Endothelial cell of umbilical vein (primary cell): ENCODE results near the gene CTNNA2. TPM values are rescaled to one million over a fixed set of nuclear protein-coding genes. Genes with fewer than 3 reads are reported as not detected.

ENCODE experiments used
- BruUV-seq: library from RNA; stranded (reverse); fragments of 400-500 nt; replicated peaks from 2 replicates; lab custom pipeline; 2021; lab: Mats Ljungman, UMichigan
- CTCF ChIA-PET: fragments of 300-600, 350-600 bp; sonication (Branson Sonifier 250); formaldehyde crosslinking; loops from one replicate; lab custom pipeline; 2021; ENCODE audit warnings: antibody characterized with exemption, inconsistent platforms; lab: Charles Lee
- POLR2A ChIA-PET: fragments of 300-600, 350-600 bp; sonication (Branson Sonifier 250); formaldehyde crosslinking; loops from one replicate; lab custom pipeline; 2021; ENCODE audit warnings: antibody characterized with exemption, inconsistent platforms; lab: Charles Lee
- DNase-seq: peaks from one replicate; pipeline ENCODE4 v3.0.0-alpha.2; 2011; ENCODE audit warnings: low read depth, low spot score
- FAIRE-seq: peaks from 2 replicates; lab custom pipeline; 2011; peaks lifted over from hg19 to GRCh38; lab: Jason Lieb, UNC
- H2AFZ ChIP-seq: 2 replicates; pipeline ENCODE4 v1.6.0; 2012; ENCODE audit warnings: low read depth, low read length, control low read depth, inconsistent platforms
- H3K27ac ChIP-seq: 2 replicates; pipeline ENCODE4 v1.5.1; 2011; ENCODE audit warnings: low read depth, mild to moderate bottlenecking, control low read depth, low read length, moderate library complexity; ENCODE audit not compliant: insufficient read depth
- H3K27me3 ChIP-seq, 2 experiments: 2 replicates each; pipeline versions ENCODE4 v1.6.0 to v1.6.1; 2011; ENCODE audit warnings: low read length in 2 of 2, mixed read lengths in 1 of 2; ENCODE audit not compliant: control insufficient read depth in 2 of 2, insufficient read depth in 2 of 2
- H3K36me3 ChIP-seq, 2 experiments: 2 replicates in 1 of 2; 3 replicates in 1 of 2; pipeline ENCODE4 v1.5.1; 2011; ENCODE audit warnings: low read length in 2 of 2, mild to moderate bottlenecking in 1 of 2, moderate library complexity in 1 of 2; ENCODE audit not compliant: control insufficient read depth in 2 of 2, insufficient read depth in 2 of 2; ENCODE audit errors: extremely low read depth in 1 of 2
- H3K4me1 ChIP-seq: 3 replicates; pipeline ENCODE4 v1.5.1; 2011; ENCODE audit warnings: mild to moderate bottlenecking, low read length; ENCODE audit not compliant: control insufficient read depth, insufficient read depth; ENCODE audit errors: extremely low read depth
- H3K4me2 ChIP-seq: 2 replicates; pipeline ENCODE4 v1.6.1; 2011; ENCODE audit warnings: low read length, control low read depth, mixed read lengths; ENCODE audit not compliant: insufficient read depth
- H3K4me3 ChIP-seq, 3 experiments: fragments of 200-600 bp in 1 of 3; sonication (generic), shearing (Covaris generic) in 1 of 3; replicated peaks in 1 of 3; 2 replicates each; pipeline ENCODE4 v1.5.1; 2011 to 2016; ENCODE audit warnings: control low read depth in 3 of 3, low read length in 3 of 3, mild to moderate bottlenecking in 2 of 3, inconsistent platforms in 1 of 3, low read depth in 1 of 3, moderate library complexity in 1 of 3; ENCODE audit not compliant: insufficient read depth in 1 of 3
- H3K79me2 ChIP-seq: 2 replicates; pipeline ENCODE4 v1.6.0; 2012; ENCODE audit warnings: low read length, inconsistent platforms; ENCODE audit not compliant: control insufficient read depth, insufficient read depth
- H3K9ac ChIP-seq: replicated peaks from 2 replicates; pipeline ENCODE3; 2011; ENCODE audit warnings: low read length, control low read depth; ENCODE audit not compliant: insufficient read depth; ENCODE audit errors: extremely low read depth
- H3K9me1 ChIP-seq: replicated peaks from 3 replicates; pipeline ENCODE4 v1.6.0; 2011; ENCODE audit warnings: mild to moderate bottlenecking, low read length; ENCODE audit not compliant: control insufficient read depth, insufficient read depth; ENCODE audit errors: extremely low read depth
- H3K9me3 ChIP-seq: replicated peaks from 2 replicates; pipeline ENCODE4 v1.5.1; 2012; ENCODE audit warnings: low read length, inconsistent platforms; ENCODE audit not compliant: control insufficient read depth, insufficient read depth
- H4K20me1 ChIP-seq: replicated peaks from 2 replicates; pipeline ENCODE3; 2011; ENCODE audit warnings: mild to moderate bottlenecking, low read length; ENCODE audit not compliant: control insufficient read depth, insufficient read depth; ENCODE audit errors: extremely low read depth
- CTCF ChIP-seq, 2 donors: IDR thresholded peaks; 1 replicate in 1 of 2; 2 replicates in 1 of 2; pipeline ENCODE4 v1.5.1; 2011; ENCODE audit warnings: low read length in 2 of 2, mild to moderate bottlenecking in 2 of 2, moderate library complexity in 2 of 2, control low read depth in 1 of 2, inconsistent platforms in 1 of 2, low read depth in 1 of 2; ENCODE audit not compliant: insufficient read depth in 1 of 2; ENCODE audit errors: extremely low read depth in 1 of 2
- EZH2 ChIP-seq: IDR thresholded peaks from 2 replicates; pipeline ENCODE4 v1.6.1; 2012; ENCODE audit warnings: borderline replicate concordance, low read depth, mild to moderate bottlenecking, moderate library complexity, low read length, inconsistent platforms; ENCODE audit not compliant: severe bottlenecking
- FOS ChIP-seq: IDR thresholded peaks from 2 replicates; pipeline ENCODE4 v1.6.1; 2011; ENCODE audit warnings: mild to moderate bottlenecking, low read length, moderate library complexity, borderline replicate concordance; ENCODE audit not compliant: insufficient read depth
- GATA2 ChIP-seq: IDR thresholded peaks from 2 replicates; pipeline ENCODE4 v1.7.0; 2011; ENCODE audit warnings: low read depth, mild to moderate bottlenecking, moderate library complexity, mixed read lengths, low read length; ENCODE audit not compliant: insufficient read length, insufficient read depth
- JUN ChIP-seq: IDR thresholded peaks from 2 replicates; pipeline ENCODE4 v1.6.1; 2011; ENCODE audit warnings: borderline replicate concordance, low read depth; ENCODE audit not compliant: insufficient read length, insufficient read depth
- MAX ChIP-seq: IDR thresholded peaks from 2 replicates; pipeline ENCODE4 v1.6.1; 2011; ENCODE audit not compliant: insufficient read depth, insufficient read length
- MYC ChIP-seq: IDR thresholded peaks from one replicate; pipeline ENCODE4 v1.6.1; 2011; ENCODE audit warnings: mild to moderate bottlenecking, low read depth, low read length
- POLR2A ChIP-seq: IDR thresholded peaks from 2 replicates; pipeline ENCODE4 v1.6.1; 2012; ENCODE audit warnings: low read depth, mild to moderate bottlenecking, control low read depth, low read length
- POLR2AphosphoS5 ChIP-seq: IDR thresholded peaks from 2 replicates; pipeline ENCODE4 v1.6.1; 2012; ENCODE audit warnings: low read depth, mild to moderate bottlenecking, control low read depth, low read length, moderate library complexity; ENCODE audit not compliant: insufficient read depth
- dilution Hi-C: fragments of 300-500 bp; cut with MboI; formaldehyde crosslinking; loops from one replicate; pipeline ENCODE4 v1.15.0; 2019; ENCODE audit warnings: low sequenced_read_pairs; ENCODE audit not compliant: extremely low pct_ligation_motif_present
- intact Hi-C: fragments of 100-400 bp; cut with micrococcal nuclease; formaldehyde crosslinking; loops from one replicate; pipeline ENCODE4 v1.10.0; 2022
- polyA plus RNA-seq, 4 experiments: library from polyadenylated mRNA; depleted of rRNA in 3 of 4; stranded (reverse) in 3 of 4; unstranded in 1 of 4; fragments of >200 nt; gene quantifications; 2 replicates each; pipeline versions ENCODE4 v1.2.1 to v1.2.3, GENCODE V29; 2011 to 2012; ENCODE audit warnings: missing spikeins in 1 of 4
- total RNA-seq: library from RNA; stranded (reverse); gene quantifications from 2 replicates; pipeline ENCODE4 v1.2.3, GENCODE V29; 2021

CTNNA2 gene
- total and polyA plus RNA-seq, 2 donors (not counting 3 experiments of a cell fraction or from before 2014, with no cell fraction given), result not detected

GRCh38 chr2:80642465-80642864, 1129.6 kb downstream of the CTNNA2 start:
- Histone ChIP-seq H3K9me1 (no peaks in the 10 kb centered on the region), H4K20me1 (no peaks in the 10 kb centered on the region), H3K27me3 (no peaks in the 10 kb centered on the region), H2AFZ (no peak overlapping the region), H3K9ac (no peak overlapping the region), H3K9me3 (peaks cover 10% of the 10 kb centered on the region), H3K4me3 (no peak overlapping the region), H3K4me1 (no peaks in the 10 kb centered on the region), H3K27ac (no peak overlapping the region), H3K36me3 (no peaks in the 10 kb centered on the region), H3K79me2 (no peaks in the 10 kb centered on the region), H3K4me2 (no peak overlapping the region)
- no TSS peak for BruUV-seq
- FAIRE-seq, result no peak
- dilution Hi-C loops (no loop called here), intact Hi-C loops (no loop called here)
- TF ChIP-seq JUN (no peak), GATA2 (no peak), POLR2AphosphoS5 (no peak), CTCF (IDR thresholded peaks at IDR 0.05; ENCODE audit: extremely low read depth in 1 of 2, insufficient read depth in 1 of 2, low read depth in 1 of 2, low read length in 2 of 2) (no peak), MYC (no peak), MAX (no peak), EZH2 (no peak), POLR2A (no peak), FOS (no peak)
- DNase-seq, result no peak
- ChIA-PET POLR2A (no interaction called here), CTCF (no interaction called here)
